Brain pericyte (primary cell): Measurements from ENCODE around the gene GLIPR1L2.
"Not testable (repeated sequence)": the region's sequence is repeated elsewhere in the genome, so short reads cannot be mapped to it uniquely, and the experiment has no call there.

Experiments used
- DNase-seq: peaks from one replicate; pipeline ENCODE4 v3.0.0-alpha.2; 2012; ENCODE audit warnings: low read depth, low spot score

GLIPR1L2 gene

DNA sequence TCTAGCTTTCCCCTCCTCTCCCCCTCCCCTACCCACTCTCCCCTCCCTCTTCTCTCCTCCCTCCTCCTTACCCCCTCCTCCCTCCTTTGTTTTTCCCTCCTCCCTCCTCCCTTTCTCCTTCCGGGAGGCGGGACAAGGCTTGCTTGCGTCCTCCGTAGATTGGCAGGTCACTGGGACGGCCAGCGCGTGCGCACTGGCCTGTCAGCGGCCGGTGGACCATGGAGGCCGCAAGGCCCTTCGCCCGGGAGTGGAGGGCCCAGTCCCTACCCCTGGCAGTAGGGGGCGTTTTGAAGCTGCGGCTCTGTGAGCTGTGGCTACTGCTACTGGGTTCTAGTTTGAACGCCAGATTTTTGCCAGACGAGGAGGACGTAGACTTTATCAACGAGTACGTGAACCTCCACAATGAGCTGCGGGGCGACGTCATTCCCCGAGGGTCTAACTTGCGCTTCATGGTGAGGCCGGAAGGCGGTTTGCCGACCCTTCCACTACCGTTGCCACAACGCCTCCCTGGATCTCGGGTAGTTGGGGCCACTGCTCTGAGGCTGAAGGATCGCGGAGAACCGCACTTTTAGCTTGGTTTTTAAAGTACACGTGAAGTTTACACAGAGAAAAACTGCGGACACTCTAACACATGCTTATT lies at the start of gene GLIPR1L2:
Gene GLIPR1L2, plus strand, starts transcription at position 191 of the 640 bp plus-strand sequence. Its CDS starts 28 bp downstream, at position 219.
- peak; percentile 94 for DNase-seq

DNA sequence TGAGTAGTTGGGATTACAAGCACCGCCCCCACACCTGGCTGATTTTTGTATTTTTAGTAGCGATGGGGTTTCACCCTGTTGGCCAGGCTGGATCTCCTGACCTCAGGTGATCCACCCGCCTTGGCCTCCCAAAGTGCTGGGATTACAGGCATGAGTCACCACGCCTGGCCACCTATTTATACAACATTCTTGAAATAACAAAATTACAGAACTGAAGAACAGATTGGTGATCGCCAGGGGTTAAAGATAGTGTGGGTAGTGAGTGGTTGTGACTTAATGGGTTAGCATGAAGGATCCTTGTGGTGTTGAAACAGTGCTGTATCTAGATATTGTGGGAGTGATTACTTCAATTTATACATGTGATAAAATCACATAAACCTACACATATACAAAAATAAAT lies 49.0 kb upstream of the GLIPR1L2 start:
- DNase-seq, result no peak

DNA sequence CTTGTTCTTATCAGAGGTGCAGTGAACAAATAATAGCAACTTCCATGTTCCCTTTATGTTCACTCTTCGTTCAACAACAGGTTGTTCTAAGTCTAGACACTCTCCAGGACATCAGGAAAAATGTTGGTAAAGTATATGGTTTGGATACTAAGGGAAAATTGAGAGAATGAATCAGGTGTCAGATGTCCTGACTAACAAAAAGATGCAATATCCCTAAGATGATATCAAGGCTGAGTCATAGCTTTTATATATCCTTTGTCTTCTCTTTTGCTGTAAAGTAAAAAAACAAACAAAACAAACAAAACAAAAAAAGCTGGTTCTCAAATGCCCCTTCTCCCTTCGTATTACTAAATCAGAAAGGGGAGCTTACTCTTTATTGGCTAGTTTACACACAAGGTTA lies 45.4 kb upstream of the GLIPR1L2 start:
- DNase-seq, result no peak

GRCh38 chr12:75346215-75346614 lies 44.7 kb upstream of the GLIPR1L2 start:
- not testable (repeated sequence) for DNase-seq

- no peak for DNase-seq
Measured at GRCh38 chr12:75349946-75350345, 40.9 kb upstream of the GLIPR1L2 start.

DNA sequence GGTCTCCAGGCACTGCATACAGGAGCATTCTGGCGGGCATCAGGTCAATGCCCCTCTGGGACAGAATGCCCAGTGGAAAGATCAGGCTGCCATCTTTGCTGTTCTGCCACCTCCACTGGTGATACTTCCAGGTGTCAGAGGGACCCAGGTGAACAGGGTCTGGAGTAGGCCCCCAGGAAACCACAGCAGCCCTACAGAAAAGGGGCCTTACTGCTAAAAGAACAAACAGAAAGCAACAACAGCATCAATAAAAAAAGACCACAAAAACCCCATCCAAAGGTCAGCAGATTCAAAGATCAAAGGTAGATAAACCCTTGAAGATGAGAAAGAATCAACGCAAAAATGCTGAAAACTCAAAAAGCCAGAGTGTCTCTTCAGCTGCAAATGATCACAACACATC lies 40.5 kb upstream of the GLIPR1L2 start:
- no peak for DNase-seq

- DNase-seq, result no peak
Measured at GRCh38 chr12:75354011-75354410, 36.9 kb upstream of the GLIPR1L2 start.

- no peak for DNase-seq
Measured at GRCh38 chr12:75360920-75361319, 30.0 kb upstream of the GLIPR1L2 start.

DNA sequence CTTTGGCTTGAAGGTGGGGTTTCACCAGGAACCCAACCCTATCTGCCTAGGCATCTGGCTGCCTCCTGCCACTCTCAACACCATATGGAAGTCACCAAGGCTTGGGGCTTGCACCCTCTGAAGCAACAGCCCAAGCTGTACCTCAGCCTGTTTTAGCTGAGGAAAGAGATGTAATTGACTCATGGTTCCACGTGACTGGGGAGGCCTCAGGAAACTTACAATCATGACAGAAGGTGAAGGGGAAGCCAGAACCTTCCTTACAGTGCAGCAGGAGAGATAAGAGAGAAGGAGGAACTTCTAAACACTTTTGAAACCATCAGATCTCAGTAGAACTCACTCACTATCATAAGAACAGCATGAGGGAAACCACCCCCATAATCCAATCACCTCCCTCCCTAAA lies 29.5 kb upstream of the GLIPR1L2 start:
- DNase-seq, result no peak

GRCh38 chr12:75364919-75365318 lies 26.0 kb upstream of the GLIPR1L2 start:
- DNase-seq, result no peak

DNA sequence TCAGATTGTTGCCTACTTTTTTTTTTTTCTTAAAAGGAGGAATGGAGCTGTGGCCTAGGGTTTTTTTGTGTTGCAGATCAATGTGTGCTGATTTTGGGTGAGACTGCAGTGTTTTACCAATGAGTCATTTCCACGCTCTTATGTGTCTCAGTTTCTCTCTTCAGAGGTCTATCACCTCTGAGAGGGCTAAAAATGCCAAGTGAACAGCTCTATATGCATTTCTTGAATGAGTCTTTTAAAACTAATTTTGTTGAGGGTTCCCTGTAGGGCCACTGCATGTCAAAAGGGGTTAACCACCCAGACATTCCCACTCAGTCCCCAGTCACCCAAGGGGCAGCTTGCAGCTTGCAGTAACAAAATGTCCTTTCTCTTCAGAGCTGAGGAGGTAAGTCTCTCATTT lies 24.3 kb upstream of the GLIPR1L2 start:
- no peak for DNase-seq

DNA sequence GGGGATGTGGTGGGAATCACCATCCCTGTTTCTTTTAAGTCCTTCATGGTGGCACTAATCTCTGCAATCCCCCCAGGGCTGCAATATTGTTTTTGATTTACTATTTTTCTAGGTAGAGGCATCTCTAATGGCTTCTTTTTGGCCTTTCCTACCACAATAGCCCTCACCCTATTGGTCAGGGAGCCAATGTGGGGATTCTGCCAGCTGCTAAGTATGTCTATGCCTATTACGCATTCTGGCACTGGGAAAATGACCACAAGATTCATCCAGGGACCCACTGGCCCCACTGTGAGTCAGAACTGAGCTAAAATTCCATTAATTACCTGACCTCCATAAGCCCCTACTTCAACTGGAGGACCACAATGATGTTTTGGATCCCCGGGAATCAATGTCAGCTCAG lies 15.9 kb upstream of the GLIPR1L2 start:
- no peak for DNase-seq

- DNase-seq, result no peak
Measured at GRCh38 chr12:75378354-75378753, 12.5 kb upstream of the GLIPR1L2 start.

DNA sequence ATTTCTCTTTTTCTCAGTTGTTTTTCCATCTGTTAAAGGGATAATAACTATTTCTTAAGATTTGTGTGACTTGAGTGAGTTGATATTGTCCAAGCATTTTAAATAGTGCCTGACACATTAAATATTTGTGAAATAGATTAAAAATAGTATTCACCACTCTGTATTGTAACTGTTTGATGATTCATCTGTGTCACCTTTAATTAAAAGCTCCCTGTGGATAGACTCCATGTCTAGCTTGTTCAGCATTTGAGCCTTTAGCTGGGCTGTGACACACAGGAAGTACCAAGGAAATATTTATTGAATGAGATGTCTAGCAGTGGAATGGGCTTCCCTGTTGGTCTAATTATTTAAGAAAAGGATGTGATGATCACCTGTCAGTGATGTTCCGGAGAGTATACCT lies 1.8 kb upstream of the GLIPR1L2 start:
- no peak for DNase-seq

DNA sequence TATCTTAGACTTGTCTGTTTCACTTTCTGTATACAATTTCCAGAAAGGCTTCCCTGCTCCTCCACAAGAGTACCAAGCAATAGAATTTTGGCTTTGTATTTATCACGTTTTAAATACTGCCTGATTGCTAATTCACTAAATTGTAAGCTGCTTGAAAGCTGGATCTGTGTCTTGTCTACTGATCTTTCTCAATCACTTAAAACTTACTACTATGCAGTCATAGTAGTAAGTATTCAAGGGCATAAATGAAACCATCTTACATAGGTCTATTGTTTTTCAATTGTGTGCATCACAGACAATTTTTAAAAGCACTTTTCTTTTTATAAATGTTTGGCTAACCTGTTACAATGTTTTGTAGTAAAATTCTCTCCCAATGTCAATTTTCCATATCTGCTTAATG lies 1.2 kb upstream of the GLIPR1L2 start:
- DNase-seq, result no peak

DNA sequence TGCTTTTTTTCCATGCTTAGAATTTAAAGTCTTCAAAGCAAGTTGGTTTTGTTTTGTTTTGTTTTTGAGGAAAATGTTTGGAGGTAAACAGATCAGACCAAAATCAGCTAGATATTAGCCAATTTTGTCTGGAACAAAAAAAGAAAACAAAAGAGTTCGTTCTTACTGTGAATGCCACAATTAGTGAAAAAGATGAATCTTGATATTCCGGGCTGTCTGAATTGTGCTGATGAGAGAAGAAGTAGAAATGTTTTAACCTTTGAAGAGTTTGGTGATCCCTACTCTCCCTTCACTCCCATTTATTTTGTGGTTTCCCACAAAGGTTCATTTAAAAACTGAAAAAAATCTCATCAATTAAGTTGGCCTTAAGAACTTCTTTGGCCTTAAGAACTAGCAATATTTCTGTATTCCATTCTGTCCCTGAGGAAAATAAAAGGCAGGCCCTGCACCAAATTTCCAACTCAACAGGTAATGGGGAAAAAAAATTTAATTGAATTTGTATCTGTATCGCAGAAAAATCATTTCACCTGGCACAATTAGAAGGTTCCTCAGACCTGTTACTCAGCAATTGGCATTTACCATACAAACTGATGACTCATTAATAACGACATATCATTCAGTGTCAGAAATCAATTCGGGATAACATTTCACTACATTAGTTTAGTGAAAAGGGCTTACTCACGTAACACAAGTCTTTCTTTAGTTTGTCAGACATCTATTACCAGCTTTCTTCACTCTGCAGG lies 562 bp upstream of the GLIPR1L2 start:
- no peak for DNase-seq

- no peak for DNase-seq
Measured at GRCh38 chr12:75404231-75404630, 13.3 kb downstream of the GLIPR1L2 start.

GRCh38 chr12:75407683-75408082 lies 16.8 kb downstream of the GLIPR1L2 start:
- no peak for DNase-seq

DNA sequence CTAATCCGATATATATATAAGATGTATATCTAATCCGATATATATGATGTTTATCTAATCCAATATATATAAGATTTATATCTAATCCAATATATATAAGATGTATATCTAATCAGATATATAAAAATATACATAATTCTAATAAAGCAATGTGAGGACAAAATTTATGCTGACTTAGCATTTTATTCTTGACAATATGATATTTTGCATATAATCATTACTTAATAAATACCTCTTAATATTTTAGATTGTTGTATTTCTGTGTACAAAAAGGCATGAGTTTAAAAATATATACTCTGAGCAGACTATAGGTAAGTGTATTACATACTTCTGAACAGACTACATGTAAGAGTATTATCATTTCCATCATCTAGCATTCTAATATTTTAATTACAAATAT lies 18.9 kb downstream of the GLIPR1L2 start:
- no peak for DNase-seq

DNA sequence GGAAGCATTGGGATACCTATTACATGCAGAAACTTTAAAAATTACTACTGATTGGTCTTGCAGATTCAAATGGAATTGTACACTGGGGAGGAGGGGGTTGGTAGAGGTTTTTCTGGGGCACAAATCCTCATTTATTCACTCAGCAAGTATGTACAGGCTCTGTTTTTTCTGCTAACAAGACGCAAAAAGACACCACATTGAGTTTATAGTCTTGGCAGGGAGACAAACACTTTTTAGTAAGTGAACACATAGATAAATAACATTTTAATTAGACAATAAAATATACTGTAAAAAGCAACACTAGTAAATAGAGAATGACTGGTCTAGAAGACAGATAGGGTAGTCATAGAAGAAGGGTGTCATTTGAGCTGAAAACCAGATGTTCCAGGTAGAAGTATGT lies 23.8 kb downstream of the GLIPR1L2 start:
- DNase-seq, result no peak

DNA sequence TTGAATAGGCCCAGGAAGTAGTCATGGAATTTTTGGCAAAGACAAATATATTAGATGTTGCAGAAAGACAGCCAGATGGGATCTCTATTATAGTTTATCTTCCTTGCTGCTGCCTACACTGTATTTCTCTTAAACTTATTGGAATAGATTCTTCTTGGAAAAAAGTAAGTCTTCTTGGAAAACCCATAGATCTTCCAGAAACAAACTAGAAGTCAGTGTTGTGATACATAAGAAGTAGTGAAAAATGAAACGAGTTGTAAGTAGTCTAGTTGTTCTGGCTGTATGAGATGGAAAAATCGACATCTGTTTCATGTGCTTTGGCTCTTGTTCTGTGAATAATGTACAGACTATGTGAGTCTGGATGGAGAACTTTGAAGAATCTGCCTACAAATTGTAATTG lies 29.0 kb downstream of the GLIPR1L2 start:
- no peak for DNase-seq

DNA sequence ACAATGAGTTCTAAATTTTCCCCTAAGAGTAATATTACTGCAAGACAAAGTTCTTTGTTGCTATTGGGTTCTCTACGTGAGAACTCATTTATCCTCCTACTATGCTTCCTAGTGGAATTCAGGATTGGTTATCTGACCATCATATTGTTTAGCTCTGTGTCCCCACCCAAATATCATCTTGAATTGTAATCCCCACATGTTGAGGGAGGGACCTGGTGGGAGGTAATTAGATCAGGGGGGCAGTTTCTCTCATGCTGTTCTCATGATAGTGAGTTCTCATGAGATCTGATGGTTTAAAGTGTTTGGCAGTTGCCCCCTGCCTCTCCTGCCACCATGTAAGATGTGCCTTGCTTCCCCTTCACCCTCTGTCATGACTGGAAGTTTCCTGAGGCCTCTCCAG lies 36.6 kb downstream of the GLIPR1L2 start:
- no peak for DNase-seq

- DNase-seq, result no peak
Measured at GRCh38 chr12:75428767-75429166, 37.9 kb downstream of the GLIPR1L2 start.
